ENCODE results near the gene CASK.

CASK gene

DNA sequence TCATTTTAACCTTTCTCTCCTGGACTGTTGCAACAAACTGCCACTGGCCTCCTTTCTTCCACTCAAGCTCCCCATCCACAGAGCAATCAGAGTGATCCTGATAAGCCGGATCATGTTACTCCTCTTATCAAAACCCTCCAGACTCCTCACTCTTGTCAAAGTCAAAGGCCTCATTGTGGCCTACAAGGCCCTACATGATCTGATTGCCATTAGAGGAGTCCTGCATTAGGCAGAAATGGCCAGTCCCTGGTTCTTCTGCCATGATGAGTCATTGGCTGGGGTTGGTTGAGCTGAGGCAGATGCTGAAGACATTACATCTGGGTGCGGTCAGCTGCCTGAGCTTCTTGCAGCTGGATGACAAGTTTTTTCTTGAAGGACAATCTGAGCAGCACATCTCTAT, 32.7 kb upstream of the CASK start:
- no peak for DNase-seq (ENCODE audit: low read depth in 1 of 2, low spot score in 1 of 2)
- TF ChIP-seq, protein P1, sequence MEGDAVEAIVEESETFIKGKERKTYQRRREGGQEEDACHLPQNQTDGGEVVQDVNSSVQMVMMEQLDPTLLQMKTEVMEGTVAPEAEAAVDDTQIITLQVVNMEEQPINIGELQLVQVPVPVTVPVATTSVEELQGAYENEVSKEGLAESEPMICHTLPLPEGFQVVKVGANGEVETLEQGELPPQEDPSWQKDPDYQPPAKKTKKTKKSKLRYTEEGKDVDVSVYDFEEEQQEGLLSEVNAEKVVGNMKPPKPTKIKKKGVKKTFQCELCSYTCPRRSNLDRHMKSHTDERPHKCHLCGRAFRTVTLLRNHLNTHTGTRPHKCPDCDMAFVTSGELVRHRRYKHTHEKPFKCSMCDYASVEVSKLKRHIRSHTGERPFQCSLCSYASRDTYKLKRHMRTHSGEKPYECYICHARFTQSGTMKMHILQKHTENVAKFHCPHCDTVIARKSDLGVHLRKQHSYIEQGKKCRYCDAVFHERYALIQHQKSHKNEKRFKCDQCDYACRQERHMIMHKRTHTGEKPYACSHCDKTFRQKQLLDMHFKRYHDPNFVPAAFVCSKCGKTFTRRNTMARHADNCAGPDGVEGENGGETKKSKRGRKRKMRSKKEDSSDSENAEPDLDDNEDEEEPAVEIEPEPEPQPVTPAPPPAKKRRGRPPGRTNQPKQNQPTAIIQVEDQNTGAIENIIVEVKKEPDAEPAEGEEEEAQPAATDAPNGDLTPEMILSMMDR (IDR thresholded peaks at IDR 0.05; ENCODE audit: insufficient read depth, low read length) = no peak
- TF ChIP-seq POLR2AphosphoS5 (IDR thresholded peaks at IDR 0.05; ENCODE audit: low read depth) = no peak
- TF ChIP-seq GABPA (IDR thresholded peaks at IDR 0.05; ENCODE audit: low read depth) = no peak
- TF ChIP-seq, protein P2, sequence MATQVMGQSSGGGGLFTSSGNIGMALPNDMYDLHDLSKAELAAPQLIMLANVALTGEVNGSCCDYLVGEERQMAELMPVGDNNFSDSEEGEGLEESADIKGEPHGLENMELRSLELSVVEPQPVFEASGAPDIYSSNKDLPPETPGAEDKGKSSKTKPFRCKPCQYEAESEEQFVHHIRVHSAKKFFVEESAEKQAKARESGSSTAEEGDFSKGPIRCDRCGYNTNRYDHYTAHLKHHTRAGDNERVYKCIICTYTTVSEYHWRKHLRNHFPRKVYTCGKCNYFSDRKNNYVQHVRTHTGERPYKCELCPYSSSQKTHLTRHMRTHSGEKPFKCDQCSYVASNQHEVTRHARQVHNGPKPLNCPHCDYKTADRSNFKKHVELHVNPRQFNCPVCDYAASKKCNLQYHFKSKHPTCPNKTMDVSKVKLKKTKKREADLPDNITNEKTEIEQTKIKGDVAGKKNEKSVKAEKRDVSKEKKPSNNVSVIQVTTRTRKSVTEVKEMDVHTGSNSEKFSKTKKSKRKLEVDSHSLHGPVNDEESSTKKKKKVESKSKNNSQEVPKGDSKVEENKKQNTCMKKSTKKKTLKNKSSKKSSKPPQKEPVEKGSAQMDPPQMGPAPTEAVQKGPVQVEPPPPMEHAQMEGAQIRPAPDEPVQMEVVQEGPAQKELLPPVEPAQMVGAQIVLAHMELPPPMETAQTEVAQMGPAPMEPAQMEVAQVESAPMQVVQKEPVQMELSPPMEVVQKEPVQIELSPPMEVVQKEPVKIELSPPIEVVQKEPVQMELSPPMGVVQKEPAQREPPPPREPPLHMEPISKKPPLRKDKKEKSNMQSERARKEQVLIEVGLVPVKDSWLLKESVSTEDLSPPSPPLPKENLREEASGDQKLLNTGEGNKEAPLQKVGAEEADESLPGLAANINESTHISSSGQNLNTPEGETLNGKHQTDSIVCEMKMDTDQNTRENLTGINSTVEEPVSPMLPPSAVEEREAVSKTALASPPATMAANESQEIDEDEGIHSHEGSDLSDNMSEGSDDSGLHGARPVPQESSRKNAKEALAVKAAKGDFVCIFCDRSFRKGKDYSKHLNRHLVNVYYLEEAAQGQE (IDR thresholded peaks at IDR 0.05; ENCODE audit: insufficient replicate concordance, low read depth) = no peak
- no peak for TF ChIP-seq SPI1 (IDR thresholded peaks at IDR 0.05; ENCODE audit: borderline replicate concordance, low read depth)
- H3K27me3 ChIP-seq (ENCODE audit: insufficient read depth, poor library complexity, severe bottlenecking) = no peaks in the 10 kb centered on the region
- no peak overlapping the region for H3K4me3 ChIP-seq (replicated peaks; ENCODE audit: insufficient read depth, low read length)
- no peak overlapping the region for H3K27ac ChIP-seq (replicated peaks)

DNA sequence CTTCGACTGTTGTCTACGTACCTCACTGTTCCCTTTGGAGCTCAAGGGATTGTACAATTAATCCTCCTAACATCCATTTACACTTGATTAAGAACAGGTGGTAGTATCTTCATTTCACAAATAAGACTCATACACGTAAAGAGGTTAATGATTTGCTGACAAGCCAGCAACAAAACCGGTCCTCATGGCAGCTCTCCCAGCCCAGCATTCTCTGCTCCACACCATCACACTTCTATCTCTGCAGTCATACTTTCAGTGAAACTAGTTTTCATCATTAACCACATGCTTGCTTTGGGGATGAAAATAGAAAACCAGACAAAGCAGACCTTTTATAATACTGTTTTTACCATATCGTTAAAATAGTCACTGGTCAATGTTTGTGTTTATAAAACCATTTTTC, 28.7 kb upstream of the CASK start:
- TF ChIP-seq SPI1 (IDR thresholded peaks at IDR 0.05; ENCODE audit: borderline replicate concordance, low read depth) = no peak
- no peak for TF ChIP-seq POLR2AphosphoS5 (IDR thresholded peaks at IDR 0.05; ENCODE audit: low read depth)
- no peak for TF ChIP-seq GABPA (IDR thresholded peaks at IDR 0.05; ENCODE audit: low read depth)
- TF ChIP-seq, protein P1 (IDR thresholded peaks at IDR 0.05; ENCODE audit: insufficient read depth, low read length) = no peak
- TF ChIP-seq, protein P2 (IDR thresholded peaks at IDR 0.05; ENCODE audit: insufficient replicate concordance, low read depth) = no peak
- H3K27ac ChIP-seq (replicated peaks) = no peak overlapping the region
- H3K4me3 ChIP-seq (replicated peaks; ENCODE audit: insufficient read depth, low read length) = no peak overlapping the region
- no peak for DNase-seq (ENCODE audit: low read depth in 1 of 2, low spot score in 1 of 2)
- no peaks in the 10 kb centered on the region for H3K27me3 ChIP-seq (ENCODE audit: insufficient read depth, poor library complexity, severe bottlenecking)

DNA sequence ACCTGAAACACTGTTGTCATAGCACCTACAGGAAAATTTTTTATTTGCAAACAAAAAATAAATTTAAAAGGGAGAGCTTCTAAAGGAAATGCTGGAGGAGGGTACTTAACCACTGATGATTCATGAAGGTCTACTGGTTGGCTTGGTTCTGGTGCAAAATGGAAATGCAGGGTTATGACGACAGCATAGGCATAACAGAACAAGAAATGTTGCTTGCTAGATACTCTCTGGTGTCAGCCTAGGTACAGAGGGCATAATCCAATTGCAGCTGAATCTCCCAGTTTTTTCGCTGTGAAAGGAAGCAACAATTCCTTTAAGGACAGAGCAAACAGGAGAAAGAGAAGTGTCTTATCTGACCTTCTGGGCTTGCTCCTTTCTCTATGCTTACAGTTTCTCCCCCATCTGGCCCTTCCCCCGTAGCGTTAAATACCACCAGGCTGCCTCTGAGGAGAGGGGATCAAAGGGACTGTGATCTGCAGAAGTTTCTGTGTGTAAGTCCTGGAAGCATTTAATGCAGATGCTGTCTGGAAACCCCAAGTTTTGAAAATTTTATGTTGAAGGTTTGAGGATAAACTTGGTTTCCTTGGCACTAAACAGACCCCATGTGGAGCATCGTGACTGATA, 23.7 kb upstream of the CASK start:
- Histone ChIP-seq H3K27ac (replicated peaks) (no peak overlapping the region), H3K27me3 (ENCODE audit: insufficient read depth, poor library complexity, severe bottlenecking) (no peaks in the 10 kb centered on the region), H3K4me3 (replicated peaks; ENCODE audit: insufficient read depth, low read length) (no peak overlapping the region)
- TF ChIP-seq, protein P1 (IDR thresholded peaks at IDR 0.05; ENCODE audit: insufficient read depth, low read length) = no peak
- TF ChIP-seq POLR2AphosphoS5 (IDR thresholded peaks at IDR 0.05; ENCODE audit: low read depth) = no peak
- TF ChIP-seq SPI1 (IDR thresholded peaks at IDR 0.05; ENCODE audit: borderline replicate concordance, low read depth) = no peak
- no peak for TF ChIP-seq GABPA (IDR thresholded peaks at IDR 0.05; ENCODE audit: low read depth)
- TF ChIP-seq, protein P2 (IDR thresholded peaks at IDR 0.05; ENCODE audit: insufficient replicate concordance, low read depth) = no peak
- DNase-seq (ENCODE audit: low read depth in 1 of 2, low spot score in 1 of 2) = no peak
